WERI-Rb-1 (cell line): ENCODE data around the gene ETNPPL.

Experiments
- DNase-seq: peaks from one replicate; pipeline ENCODE4 v3.0.0-alpha.2; 2020
- H3K27ac ChIP-seq: fragments of 250-450 bp; sonication (Bioruptor Pico); 2 replicates; pipeline ENCODE4 v1.5.1; 2020; ENCODE audit warnings: mild to moderate bottlenecking, moderate library complexity
- H3K27me3 ChIP-seq: fragments of 250-450 bp; sonication (Bioruptor Pico); 2 replicates; pipeline ENCODE4 v1.5.1; 2021; ENCODE audit warnings: mild to moderate bottlenecking, low read depth, moderate library complexity; ENCODE audit not compliant: insufficient read depth, severe bottlenecking
- H3K36me3 ChIP-seq: fragments of 250-450 bp; sonication (Bioruptor Pico); 2 replicates; pipeline ENCODE4 v1.5.1; 2020; ENCODE audit warnings: mild to moderate bottlenecking, moderate library complexity
- H3K4me3 ChIP-seq: 2 replicates; pipeline ENCODE4 v1.5.1; 2011; ENCODE audit warnings: low read depth, mild to moderate bottlenecking, control low read depth, low read length
- H3K9me3 ChIP-seq: fragments of 250-450 bp; sonication (Bioruptor Pico); 2 replicates; pipeline ENCODE4 v1.5.1; 2021; ENCODE audit warnings: mild to moderate bottlenecking, moderate library complexity; ENCODE audit not compliant: severe bottlenecking
- CTCF ChIP-seq: IDR thresholded peaks from 2 replicates; pipeline ENCODE4 v1.5.1; 2011; ENCODE audit warnings: low read depth, mild to moderate bottlenecking, control low read depth, inconsistent platforms, low read length

ETNPPL gene

GRCh38 chr4:108754327-108754726, 8.5 kb downstream of the ETNPPL start:
- no peak for DNase-seq
- H3K27me3 ChIP-seq = no peaks in the 10 kb centered on the region
- no peak for TF ChIP-seq CTCF
- no peaks in the 10 kb centered on the region for H3K36me3 ChIP-seq
- no peak overlapping the region for H3K27ac ChIP-seq
- no peak overlapping the region for H3K4me3 ChIP-seq
- no peaks in the 10 kb centered on the region for H3K9me3 ChIP-seq

- Histone ChIP-seq H3K27ac (no peak overlapping the region), H3K4me3 (no peak overlapping the region), H3K9me3 (no peaks in the 10 kb centered on the region), H3K36me3 (no peaks in the 10 kb centered on the region), H3K27me3 (no peaks in the 10 kb centered on the region)
- DNase-seq = no peak
- no peak for TF ChIP-seq CTCF
These were observed 11.5 kb downstream of the ETNPPL start for GRCh38 chr4:108751321-108751720.

GRCh38 chr4:108749119-108749518, 13.7 kb downstream of the ETNPPL start:
- TF ChIP-seq CTCF = 0 out of 2 replicates have a peak, but pooled peaks have one; percentile 6
- no peaks in the 10 kb centered on the region for H3K9me3 ChIP-seq
- H3K4me3 ChIP-seq = no peak overlapping the region
- no peak for DNase-seq
- no peaks in the 10 kb centered on the region for H3K27me3 ChIP-seq
- no peak overlapping the region for H3K27ac ChIP-seq
- H3K36me3 ChIP-seq = no peaks in the 10 kb centered on the region

GRCh38 chr4:108746511-108746910, 16.3 kb downstream of the ETNPPL start:
- DNase-seq = no peak
- H3K27ac ChIP-seq = no peak overlapping the region
- no peak overlapping the region for H3K4me3 ChIP-seq
- TF ChIP-seq CTCF = no peak
- H3K36me3 ChIP-seq = no peaks in the 10 kb centered on the region
- H3K27me3 ChIP-seq = no peaks in the 10 kb centered on the region
- H3K9me3 ChIP-seq = no peaks in the 10 kb centered on the region

- no peak for TF ChIP-seq CTCF
- Histone ChIP-seq H3K36me3 (no peaks in the 10 kb centered on the region), H3K9me3 (no peaks in the 10 kb centered on the region), H3K27me3 (no peaks in the 10 kb centered on the region), H3K27ac (no peak overlapping the region), H3K4me3 (no peak overlapping the region)
- no peak for DNase-seq
These were observed 18.5 kb downstream of the ETNPPL start for GRCh38 chr4:108744307-108744706.
